ENCODE data around the gene IL37.
"Not testable (repeated sequence)": the region's sequence is repeated elsewhere in the genome, so short reads cannot be mapped to it uniquely, and the experiment has no call there.

Gene IL37

DNA sequence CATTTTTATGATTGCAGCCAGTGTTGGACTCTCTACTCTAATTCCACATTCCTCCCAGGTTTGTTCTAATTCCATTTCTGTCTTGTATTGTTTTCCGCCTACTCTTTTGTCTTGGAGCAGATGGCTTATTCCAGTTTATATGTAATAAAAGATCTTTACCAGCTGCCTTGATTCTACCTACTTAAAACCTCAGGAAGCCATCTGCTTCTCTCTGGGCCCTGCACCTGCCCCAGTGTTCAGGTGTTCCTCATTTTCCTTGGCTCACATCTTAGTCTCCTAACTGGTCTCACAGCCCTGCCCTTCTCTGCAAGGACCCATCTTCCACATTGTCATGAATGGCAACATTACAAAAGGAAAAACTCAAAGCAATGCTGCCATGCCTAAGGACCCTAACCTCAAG is 21.0 kb upstream of the IL37 start:
- DNase-seq (ENCODE audit: low read depth in 2 of 2): no peak

DNA sequence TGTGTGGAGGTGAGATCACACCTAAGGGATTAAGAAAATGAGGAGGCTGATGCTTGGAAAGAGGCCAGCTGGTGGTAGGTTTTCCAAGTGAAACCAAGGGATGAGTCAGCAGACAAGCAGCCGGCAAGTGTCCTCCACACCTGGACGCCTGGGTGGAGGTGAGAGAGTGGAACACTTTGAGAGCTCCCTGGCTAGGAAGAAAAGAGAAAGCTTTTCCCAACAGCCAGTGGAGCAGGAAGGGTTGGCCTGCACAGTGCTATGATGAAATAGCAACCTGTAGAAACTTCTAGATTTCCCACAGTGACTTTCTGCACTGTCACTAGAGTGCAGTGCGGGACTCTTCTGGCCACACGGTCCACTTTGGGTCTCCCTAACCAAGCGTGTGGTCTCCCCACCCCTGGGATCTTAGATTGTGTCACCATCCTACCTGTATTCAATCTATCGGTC is 19.6 kb upstream of the IL37 start:
- no peak for DNase-seq (ENCODE audit: low read depth in 2 of 2)

DNA sequence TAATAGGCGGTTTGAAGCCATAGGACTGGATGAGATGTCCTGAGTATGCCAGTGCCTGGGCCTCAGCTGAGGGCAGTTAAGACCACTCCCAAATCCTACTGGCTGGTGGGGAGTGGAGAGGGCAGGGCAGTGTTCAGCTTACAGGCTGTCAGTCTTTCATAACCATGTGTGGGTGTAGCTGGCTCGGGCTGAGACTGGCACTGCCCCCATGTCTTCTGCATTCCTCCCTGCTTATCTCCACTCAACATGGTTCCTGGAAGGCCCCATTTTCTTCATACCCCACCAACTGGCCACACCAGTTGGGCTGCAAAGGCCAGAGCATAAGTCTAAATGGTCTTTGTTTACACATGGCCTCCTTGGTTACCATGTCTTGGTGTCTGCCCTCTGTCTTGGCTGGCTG is 17.2 kb upstream of the IL37 start:
- DNase-seq (ENCODE audit: low read depth in 2 of 2): no peak

DNA sequence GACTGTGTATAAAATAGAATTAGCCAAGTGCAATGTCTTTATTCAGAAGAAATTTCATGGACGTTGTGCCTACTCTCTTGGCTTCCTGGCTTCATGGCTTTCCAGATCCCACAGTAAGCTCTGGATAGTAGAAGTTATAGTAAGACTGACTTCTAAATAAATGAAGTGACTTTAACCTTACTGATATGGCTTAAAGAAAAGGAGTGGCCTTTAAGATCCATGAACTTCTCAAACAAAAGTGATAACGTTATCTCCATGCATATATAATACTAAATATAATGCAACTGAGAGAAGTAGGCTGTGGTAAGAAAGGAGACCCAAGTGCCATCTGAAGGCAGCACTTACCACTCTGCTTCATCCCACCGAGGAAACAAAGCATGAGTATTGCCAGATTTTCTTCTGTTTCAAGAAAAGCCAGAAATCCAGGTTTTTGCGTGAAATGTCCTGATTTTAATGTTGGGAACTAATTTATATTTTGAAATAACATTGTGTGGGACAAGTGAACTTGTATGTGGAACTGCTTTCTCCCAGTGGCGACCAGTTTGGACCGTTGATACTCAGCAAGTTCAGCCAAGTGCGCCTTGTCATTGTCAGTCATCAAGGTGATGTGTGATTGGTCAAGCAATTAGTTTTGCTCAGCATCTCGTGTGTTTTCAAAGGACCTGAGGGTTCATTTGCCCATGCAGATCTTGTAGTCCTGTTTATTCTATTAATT is 13.9 kb upstream of the IL37 start:
- no peak for DNase-seq (ENCODE audit: low read depth in 2 of 2)

DNA sequence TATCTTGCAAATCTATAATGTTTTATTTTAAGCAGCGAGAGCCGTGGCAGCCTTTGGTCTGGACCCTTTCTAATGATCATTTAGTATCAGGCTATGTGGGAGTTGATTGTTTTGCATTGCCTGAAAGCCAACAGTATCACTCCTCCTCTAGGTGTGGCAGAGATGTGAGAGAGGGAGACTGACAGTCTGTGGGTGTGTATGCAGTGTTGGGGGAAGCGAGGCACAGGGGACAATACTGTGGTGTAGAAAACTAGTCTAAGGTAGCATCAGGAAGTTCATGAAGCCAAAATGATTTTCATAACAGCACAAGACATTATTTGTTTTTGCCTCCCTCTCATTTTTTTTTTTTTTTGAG is 13.4 kb upstream of the IL37 start:
- no peak for DNase-seq (ENCODE audit: low read depth in 2 of 2)

DNA sequence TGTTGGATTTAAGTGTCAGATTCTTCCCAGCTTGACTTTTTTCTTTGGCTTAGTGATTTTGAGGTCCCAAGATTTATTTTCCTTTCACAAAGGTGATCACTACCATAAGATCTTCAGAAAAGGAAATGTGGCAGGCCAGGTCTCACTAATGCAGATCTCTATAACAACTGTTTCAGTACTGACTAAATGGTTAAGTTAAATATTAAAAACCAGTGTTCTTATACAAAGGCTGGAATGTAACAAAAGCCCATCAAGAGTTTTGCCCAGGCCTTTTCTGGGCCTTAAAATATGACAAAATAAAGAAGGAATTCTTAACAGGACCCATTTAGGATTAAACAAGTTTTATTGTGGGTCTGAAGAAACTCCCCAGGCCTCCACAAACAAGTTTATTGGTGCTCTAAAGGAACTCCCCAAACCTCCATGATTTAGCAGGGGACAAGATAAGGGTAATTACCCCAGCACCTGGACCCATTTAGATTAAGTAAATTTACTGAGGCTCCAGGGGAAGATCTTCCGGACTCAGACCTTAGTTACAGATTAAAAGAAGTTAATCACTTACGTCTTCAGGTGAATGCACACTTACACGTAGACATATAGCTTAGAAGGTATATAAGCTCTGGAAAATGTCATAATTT is 9.4 kb upstream of the IL37 start:
- DNase-seq (ENCODE audit: low read depth in 2 of 2): not testable (repeated sequence)

DNA sequence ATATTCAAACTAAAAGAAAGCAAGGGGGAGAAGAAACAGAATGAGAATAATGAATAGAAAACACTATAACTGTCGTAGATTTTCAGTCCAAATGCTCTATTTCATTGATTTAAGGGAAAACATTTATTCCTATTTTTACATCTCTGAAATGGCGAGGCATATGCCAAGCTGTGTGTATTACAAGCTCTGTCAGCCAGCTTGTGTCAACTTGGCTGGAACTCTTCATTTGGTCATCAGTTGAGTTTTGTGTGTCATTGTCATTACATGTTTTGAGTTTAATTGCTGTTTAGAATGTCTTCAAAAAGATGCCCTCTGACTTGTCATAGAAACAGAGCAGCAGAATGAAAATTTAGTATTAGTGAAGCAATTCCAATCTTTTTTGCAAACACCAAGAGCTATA is 8.1 kb upstream of the IL37 start:
- DNase-seq (ENCODE audit: low read depth in 2 of 2): no peak

DNA sequence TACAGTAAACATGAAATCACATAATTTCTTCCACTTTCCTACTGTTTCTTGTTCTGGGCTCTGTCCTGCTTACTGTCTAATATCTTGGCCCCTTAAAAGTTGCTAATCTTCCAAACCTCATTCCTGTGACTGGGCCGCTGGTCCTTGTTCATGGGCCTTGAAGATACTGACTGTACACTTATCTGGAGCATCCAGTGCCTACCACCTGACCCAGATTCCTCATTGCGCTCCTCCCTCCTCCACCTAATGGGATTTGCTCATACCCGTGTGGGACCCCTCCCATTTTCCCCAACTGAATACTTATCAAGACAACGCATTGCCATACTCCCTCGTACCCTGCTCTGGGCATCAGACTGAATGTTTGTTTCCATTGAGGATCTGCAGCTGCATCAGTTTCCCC is 6.1 kb upstream of the IL37 start:
- no peak for DNase-seq (ENCODE audit: low read depth in 2 of 2)

DNA sequence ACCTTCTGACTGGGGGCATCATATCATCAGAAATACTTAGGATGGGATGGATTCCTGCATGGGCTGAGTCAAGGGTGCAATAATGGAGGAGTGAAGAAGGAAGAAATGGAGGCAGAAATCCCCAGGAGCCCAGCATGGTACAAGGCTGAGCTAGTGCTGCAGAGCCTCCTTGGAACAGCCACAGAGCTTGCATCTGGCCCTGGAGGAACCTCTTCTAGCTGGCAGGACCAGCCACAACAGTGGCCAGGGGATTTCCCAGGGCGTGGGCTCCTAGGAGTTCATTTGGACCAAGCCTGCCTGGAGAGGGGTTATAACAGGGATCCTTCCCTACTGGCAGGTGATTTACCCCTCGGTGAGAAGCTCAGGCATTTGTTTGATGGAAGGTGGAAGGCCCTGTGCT is 4.7 kb upstream of the IL37 start:
- DNase-seq (ENCODE audit: low read depth in 2 of 2): no peak

DNA sequence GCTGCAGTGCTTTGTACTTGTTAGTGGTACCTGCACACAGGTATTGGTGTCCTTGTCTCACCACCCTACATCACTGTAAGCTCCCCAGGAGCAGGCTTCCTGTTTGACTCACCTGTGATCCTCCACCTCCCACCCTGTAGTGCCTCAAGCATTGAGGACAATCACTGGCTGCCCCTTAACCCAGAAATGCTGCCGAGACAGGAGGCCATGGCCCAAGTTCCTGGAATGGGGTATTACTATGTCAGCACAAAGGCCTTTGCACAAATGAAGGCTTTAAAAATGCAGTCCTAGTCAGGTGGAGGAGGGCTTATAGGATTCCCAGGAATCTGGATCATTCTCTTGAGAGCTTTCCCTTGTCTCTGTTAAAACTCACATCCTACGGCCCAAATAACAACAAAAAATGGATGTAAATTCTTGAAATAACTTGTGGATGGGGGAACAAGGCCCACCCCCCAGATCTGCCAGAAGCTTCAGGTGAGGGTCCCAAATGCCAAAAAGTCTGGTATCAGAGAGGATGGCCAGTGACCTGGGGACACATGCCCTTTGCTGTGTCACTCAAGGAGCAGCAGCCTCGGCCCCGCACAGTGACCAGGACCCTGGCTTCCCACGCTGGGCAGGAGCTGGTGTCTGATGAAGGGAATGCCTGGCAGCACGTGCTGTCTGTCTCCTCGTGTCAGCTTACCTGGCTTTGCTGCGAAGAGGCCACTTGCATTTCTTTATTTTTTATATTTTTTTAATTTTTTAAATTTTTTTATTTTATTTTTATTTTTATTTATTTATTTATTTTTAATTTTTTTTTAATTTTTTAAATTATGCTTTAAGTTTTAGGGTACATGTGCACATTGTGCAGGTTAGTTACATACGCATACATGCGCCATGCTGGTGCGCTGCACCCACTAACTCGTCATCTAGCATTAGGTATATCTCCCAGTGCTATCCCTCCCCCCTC is 3.7 kb upstream of the IL37 start:
- DNase-seq (ENCODE audit: low read depth in 2 of 2): no peak

DNA sequence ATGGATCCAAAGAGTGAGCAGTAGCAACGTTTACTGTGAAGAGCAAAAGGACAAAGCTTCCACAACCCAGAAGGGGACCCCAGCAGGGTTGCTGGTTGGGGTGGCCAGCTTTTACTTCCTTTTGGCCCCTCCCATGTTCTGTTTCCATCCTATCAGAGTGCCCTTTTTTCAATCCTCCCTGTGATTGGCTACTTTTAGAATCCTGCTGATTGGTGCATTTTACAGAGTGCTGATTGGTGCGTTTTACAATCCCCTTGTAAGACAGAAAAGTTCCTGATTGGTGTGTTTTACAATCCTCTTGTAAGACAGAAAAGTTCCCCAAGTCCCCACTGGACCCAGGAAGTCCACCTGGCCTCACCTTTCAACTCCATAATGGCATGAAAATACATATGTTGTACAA is 2.4 kb upstream of the IL37 start:
- not testable (repeated sequence) for DNase-seq (ENCODE audit: low read depth in 2 of 2)

DNA sequence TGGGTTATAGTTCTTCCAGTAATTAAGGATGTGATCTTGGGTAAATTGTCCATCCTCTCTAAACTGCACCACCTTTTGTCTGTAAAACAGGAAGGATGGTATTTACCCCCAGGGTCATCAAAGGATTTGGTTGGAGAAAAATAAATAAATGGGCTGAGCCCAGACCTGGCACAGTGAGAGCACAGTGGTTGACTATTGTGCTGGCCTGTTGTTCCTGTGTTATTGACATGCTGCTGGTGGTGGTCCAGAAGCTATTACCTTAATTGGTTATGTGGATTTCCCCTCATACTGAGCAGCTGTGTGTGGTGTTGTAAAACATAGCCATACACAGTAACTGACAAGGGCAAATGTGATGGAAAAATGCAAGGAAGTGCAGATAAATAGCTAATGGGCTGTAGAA is 746 bp upstream of the IL37 start:
- no peak for DNase-seq (ENCODE audit: low read depth in 2 of 2)

DNA sequence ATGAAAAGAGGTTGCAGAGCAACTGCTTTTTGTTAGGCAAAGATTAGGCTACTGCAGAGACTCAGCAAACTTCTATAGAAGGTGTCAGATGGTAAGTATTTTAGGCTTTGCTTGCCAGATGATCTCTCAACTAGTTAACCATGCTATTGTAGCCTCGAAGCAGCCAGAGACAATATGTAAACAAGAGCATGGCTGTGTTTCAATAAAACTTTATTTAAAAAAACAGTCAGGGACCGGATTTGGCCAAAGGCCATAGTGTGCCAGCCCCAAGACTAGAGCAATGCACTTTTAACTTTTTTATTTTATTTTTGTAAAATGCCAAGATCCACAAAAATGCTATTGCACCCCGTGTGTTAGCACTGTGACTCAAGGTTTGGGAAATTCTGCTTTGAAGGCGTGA is 1.4 kb downstream of the IL37 start:
- no peak for DNase-seq (ENCODE audit: low read depth in 2 of 2)

DNA sequence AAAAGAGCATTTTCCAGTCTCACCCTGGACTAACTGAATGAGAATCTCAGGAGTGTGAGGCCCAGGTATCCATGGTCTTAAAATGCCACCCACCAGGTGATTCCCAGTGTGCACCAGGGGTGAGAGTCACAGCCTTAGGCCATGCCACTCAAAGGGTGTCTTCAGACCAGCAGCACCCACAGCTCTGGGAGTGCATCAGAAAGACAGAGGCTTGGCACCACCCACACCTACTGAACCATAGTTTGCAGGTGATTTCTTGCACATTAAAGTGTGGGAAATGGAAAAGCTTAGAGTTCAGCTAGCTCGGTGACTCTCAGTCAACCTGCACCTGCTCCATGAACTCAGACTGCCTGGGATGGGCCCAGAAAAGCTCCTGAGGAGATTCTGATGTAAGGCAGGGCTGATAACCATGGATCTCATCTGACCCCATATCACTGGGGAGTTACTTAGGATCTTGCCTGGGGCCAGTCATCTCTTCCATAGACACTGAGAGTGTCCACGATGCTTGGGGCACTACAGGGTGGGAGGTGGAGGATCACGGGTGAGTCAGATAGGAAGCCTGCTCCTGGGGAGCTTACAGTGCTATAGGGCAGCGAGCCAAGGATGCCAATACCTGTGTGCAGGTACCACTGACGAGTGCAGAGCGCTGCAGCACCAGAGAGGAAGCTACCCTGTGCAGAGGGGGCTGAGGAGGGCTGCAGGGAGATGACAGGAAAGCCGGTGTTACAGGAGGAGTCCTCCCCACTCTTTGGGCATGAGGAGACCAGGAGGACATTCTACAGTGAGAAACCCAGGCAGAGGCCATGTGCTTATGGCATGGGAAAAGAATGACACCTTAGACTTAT is 4.6 kb downstream of the IL37 start:
- no peak for DNase-seq (ENCODE audit: low read depth in 2 of 2)

DNA sequence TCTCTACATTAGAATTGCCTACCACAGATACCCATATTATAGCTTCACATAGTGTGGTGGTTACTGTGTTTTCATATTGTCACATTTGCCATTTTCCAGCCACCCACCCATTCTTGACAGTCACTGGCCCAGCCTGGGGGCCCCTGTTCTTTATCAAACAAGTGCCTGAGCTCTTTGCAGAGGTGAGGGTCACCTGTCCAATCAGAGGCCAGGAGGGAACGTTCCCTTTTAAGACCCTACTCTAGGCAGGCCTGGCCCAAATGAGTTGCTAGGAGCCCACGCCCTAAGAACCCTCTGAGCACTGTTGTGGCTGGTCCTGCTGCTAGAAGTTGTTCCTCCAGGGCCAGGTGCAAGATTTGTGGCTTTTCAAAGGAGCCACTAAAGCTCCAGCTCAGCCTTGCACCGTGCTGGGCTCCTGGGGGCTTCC is 5.2 kb downstream of the IL37 start:
- no peak for DNase-seq (ENCODE audit: low read depth in 2 of 2)

DNA sequence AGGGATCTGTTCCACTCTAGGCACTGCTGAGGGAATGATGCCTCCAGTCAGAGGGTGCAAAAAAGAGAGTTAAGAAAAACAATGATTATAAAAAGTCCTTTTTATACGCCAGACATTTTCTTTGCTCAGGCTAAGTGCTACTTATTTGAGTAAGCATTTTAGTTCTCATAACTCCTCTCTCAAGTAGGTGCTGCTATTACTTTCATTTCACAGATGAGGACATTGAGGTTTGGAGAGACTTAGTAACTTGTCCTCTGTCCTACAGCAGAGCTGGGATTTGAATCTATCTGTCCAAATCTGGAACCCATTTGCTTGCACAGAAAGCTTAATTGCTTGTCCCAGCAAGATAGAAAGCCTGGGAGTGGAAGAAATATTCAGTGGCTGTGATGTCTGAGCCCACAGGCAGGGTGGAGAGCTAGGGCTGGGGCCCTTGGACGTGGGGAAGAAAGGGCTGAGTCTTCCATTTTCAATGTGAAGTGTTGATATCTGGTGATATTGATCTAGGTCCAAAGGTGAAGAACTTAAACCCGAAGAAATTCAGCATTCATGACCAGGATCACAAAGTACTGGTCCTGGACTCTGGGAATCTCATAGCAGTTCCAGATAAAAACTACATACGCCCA is 5.8 kb downstream of the IL37 start:
- no peak for DNase-seq (ENCODE audit: low read depth in 2 of 2)

DNA sequence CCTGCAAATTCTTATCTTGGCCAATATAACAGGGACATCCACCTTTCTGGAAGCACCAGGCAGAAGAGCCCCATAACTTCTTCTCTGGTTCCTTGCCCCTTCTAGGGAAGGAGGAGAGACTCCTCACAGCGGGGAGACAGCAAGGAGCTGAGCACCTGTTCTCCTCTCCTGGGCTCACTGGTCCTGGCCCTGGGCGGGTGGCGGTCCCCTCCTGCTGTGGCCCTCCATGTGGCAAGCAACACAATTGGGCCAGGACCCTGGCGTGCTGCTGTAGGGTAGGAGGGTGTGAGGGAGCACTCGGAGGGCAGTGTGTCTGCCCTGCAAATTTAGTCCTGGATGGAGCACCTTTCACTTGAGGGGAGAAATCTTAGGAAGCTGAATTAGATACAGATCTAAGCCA is 6.9 kb downstream of the IL37 start:
- no peak for DNase-seq (ENCODE audit: low read depth in 2 of 2)

DNA sequence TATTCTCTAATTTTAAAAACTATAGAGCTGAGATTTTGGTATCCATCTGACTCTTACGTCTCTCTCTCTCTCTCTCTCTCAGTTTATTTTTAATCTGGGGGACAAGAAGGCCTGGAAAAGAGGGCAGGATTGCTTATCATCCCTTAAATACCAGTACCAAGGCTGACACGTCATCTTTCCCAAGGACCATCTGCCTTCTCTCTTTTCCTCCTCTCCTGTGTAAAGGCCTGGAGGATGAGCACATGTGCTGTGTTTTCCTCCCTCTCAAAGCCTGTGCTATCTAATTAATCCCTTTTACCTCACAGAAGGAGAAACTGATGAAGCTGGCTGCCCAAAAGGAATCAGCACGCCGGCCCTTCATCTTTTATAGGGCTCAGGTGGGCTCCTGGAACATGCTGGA is 7.3 kb downstream of the IL37 start:
- DNase-seq (ENCODE audit: low read depth in 2 of 2): no peak

DNA sequence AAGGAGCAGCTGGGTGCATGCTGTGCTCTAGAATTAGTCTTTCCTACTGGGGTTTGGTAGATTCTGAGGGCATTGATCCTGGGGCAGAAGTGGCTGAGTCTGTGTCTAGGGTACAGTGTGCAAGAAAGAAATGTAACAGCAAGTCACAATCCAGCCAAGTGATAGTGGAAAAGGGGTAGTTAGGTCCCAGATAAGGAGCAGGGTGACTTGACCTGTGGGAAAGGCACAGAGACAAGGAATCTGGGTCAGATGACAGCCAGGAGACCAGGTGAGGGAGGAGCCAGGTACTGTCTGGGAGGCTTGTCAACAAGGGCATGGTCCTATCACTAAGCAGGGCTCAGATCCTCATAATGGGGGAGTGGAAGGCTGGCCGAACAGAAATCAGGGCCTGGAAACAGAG is 8.1 kb downstream of the IL37 start:
- no peak for DNase-seq (ENCODE audit: low read depth in 2 of 2)

DNA sequence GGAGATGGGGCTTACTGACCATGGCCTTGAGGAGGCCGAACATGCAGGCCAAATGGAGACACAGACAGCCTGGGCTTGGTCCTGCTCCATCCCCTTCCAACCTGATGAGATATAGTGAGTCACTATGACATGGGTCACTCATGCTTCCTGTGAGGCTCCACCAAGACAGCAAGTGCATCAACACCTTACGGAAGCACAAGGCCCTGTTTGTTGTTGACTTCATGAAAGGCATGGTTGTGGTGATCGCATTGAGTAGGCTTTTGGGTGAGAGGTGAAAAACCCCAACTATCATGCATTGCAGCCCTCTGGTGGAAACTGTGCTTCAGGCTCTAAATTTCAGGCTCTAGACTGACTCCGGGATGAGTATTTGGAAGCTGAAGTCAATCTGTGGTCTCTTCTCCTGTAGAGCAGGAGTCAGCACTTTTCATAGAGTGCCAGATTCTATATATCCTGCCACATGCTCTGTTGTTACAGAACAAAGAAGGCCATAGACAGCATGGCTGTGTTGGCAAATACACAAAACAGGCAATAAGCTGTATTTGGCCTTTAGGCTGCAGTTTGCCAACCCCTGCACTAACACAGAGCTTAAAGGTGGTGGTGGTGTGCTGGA is 10.1 kb downstream of the IL37 start:
- DNase-seq (ENCODE audit: low read depth in 2 of 2): no peak

DNA sequence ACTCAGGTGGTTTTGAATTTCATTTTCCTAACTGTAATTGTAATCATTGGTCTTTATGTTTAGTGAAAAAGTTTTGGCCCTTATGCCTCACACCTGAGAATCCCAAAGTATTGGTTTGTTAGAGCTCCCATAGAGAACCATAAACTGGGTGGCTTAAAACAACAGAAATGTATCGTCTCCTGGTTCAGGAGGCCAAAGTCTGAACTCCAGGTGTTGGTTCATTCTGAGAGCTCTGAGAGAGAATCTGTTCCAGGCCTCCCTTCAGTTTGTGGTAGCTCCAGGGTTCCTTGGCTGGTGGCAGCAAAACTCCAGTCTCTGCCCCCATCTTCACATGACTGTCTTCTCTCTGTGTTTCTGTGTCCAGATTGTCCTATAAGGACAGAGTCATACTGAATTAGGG is 11.0 kb downstream of the IL37 start:
- no peak for DNase-seq (ENCODE audit: low read depth in 2 of 2)

Measured in activated CD8-positive, alpha-beta memory T cell treated with anti-CD3 and anti-CD28 coated beads for 4 hours (primary cell).